ENCODE results near the gene ATG7.
"Not testable (repeated sequence)": the region's sequence is repeated elsewhere in the genome, so short reads cannot be mapped to it uniquely, and the experiment has no call there.

ATG7 gene

GRCh38 chr3:11569156-11569741, 297.1 kb downstream of the ATG7 start:
- DNase-seq (ENCODE audit: low read depth): no peak

GRCh38 chr3:11570251-11570650, 298.1 kb downstream of the ATG7 start:
- DNase-seq (ENCODE audit: low read depth): no peak

GRCh38 chr3:11570789-11571495, 298.7 kb downstream of the ATG7 start:
- no peak for DNase-seq (ENCODE audit: low read depth)

GRCh38 chr3:11572660-11573059, 300.5 kb downstream of the ATG7 start:
- DNase-seq (ENCODE audit: low read depth): not testable (repeated sequence)

GRCh38 chr3:11574981-11575669, 302.9 kb downstream of the ATG7 start:
- DNase-seq (ENCODE audit: low read depth): no peak

GRCh38 chr3:11575677-11576076, 303.5 kb downstream of the ATG7 start:
- no peak for DNase-seq (ENCODE audit: low read depth)

- DNase-seq (ENCODE audit: low read depth): no peak
Measured at GRCh38 chr3:11576453-11576852, 304.3 kb downstream of the ATG7 start.

- no peak for DNase-seq (ENCODE audit: low read depth)
Measured at GRCh38 chr3:11578169-11578568, 306.0 kb downstream of the ATG7 start.

- no peak for DNase-seq (ENCODE audit: low read depth)
Measured at GRCh38 chr3:11580645-11581044, 308.4 kb downstream of the ATG7 start.

GRCh38 chr3:11581237-11582190, 309.3 kb downstream of the ATG7 start:
- DNase-seq (ENCODE audit: low read depth): no peak

GRCh38 chr3:11582191-11582968, 310.2 kb downstream of the ATG7 start:
- no peak for DNase-seq (ENCODE audit: low read depth)

- DNase-seq (ENCODE audit: low read depth): no peak
Measured at GRCh38 chr3:11583235-11583634, 311.0 kb downstream of the ATG7 start.

GRCh38 chr3:11583638-11584046, 311.4 kb downstream of the ATG7 start:
- DNase-seq (ENCODE audit: low read depth): no peak

- no peak for DNase-seq (ENCODE audit: low read depth)
Measured at GRCh38 chr3:11584570-11584969, 312.4 kb downstream of the ATG7 start.

GRCh38 chr3:11587766-11588165, 315.6 kb downstream of the ATG7 start:
- no peak for DNase-seq (ENCODE audit: low read depth)

- DNase-seq (ENCODE audit: low read depth): no peak
Measured at GRCh38 chr3:11588338-11588737, 316.1 kb downstream of the ATG7 start.

GRCh38 chr3:11588755-11589154, 316.6 kb downstream of the ATG7 start:
- DNase-seq (ENCODE audit: low read depth): no peak

- no peak for DNase-seq (ENCODE audit: low read depth)
Measured at GRCh38 chr3:11589706-11590105, 317.5 kb downstream of the ATG7 start.

- DNase-seq (ENCODE audit: low read depth): no peak
Measured at GRCh38 chr3:11591002-11591355, 318.8 kb downstream of the ATG7 start.

- DNase-seq (ENCODE audit: low read depth): no peak
Measured at GRCh38 chr3:11591391-11592282, 319.4 kb downstream of the ATG7 start.

Data from stimulated activated CD8-positive, alpha-beta memory T cell treated with anti-CD3 and anti-CD28 coated beads, Interleukin-12 subunit alpha, Interleukin-12 subunit beta, amount 100 ng/mL, for 4 hours (primary cell).